ENCODE data around the gene RNF32.

RNF32 gene

GRCh38 chr7:156602283-156602682 is 38.3 kb upstream of the RNF32 start:
- TF ChIP-seq SIN3A (IDR thresholded peaks at IDR 0.05; ENCODE audit: borderline replicate concordance, insufficient read depth, low read length) (no peak), POLR2AphosphoS5 (IDR thresholded peaks at IDR 0.05; ENCODE audit: low read depth, low read length) (no peak), TAF1 (IDR thresholded peaks at IDR 0.05; ENCODE audit: borderline replicate concordance, insufficient read depth, low read length) (no peak), FOXP2 (optimal IDR thresholded peaks at IDR 0.05; ENCODE audit: borderline replicate concordance, extremely low read depth, extremely low read length, insufficient read depth) (no peak), REST (IDR thresholded peaks at IDR 0.05; ENCODE audit: insufficient read depth in 1 of 2, low read depth in 2 of 2, low read length in 2 of 2) (no peak)

- TF ChIP-seq TAF1 (IDR thresholded peaks at IDR 0.05; ENCODE audit: borderline replicate concordance, insufficient read depth, low read length) (no peak), POLR2AphosphoS5 (IDR thresholded peaks at IDR 0.05; ENCODE audit: low read depth, low read length) (no peak), FOXP2 (optimal IDR thresholded peaks at IDR 0.05; ENCODE audit: borderline replicate concordance, extremely low read depth, extremely low read length, insufficient read depth) (no peak), REST (IDR thresholded peaks at IDR 0.05; ENCODE audit: insufficient read depth in 1 of 2, low read depth in 2 of 2, low read length in 2 of 2) (no peak), SIN3A (IDR thresholded peaks at IDR 0.05; ENCODE audit: borderline replicate concordance, insufficient read depth, low read length) (no peak)
Measured at GRCh38 chr7:156603011-156603410, 37.6 kb upstream of the RNF32 start.

- no peak for TF ChIP-seq SIN3A (IDR thresholded peaks at IDR 0.05; ENCODE audit: borderline replicate concordance, insufficient read depth, low read length)
Measured at GRCh38 chr7:156603629-156604028, 36.9 kb upstream of the RNF32 start.

GRCh38 chr7:156604311-156604710 is 36.3 kb upstream of the RNF32 start:
- TF ChIP-seq REST (IDR thresholded peaks at IDR 0.05; ENCODE audit: insufficient read depth in 1 of 2, low read depth in 2 of 2, low read length in 2 of 2) (no peak), TAF1 (IDR thresholded peaks at IDR 0.05; ENCODE audit: borderline replicate concordance, insufficient read depth, low read length) (no peak), POLR2AphosphoS5 (IDR thresholded peaks at IDR 0.05; ENCODE audit: low read depth, low read length) (no peak), SIN3A (IDR thresholded peaks at IDR 0.05; ENCODE audit: borderline replicate concordance, insufficient read depth, low read length) (no peak), FOXP2 (optimal IDR thresholded peaks at IDR 0.05; ENCODE audit: borderline replicate concordance, extremely low read depth, extremely low read length, insufficient read depth) (no peak)

- TF ChIP-seq SIN3A (IDR thresholded peaks at IDR 0.05; ENCODE audit: borderline replicate concordance, insufficient read depth, low read length): no peak
- no peak for TF ChIP-seq FOXP2 (optimal IDR thresholded peaks at IDR 0.05; ENCODE audit: borderline replicate concordance, extremely low read depth, extremely low read length, insufficient read depth)
- no peak for TF ChIP-seq POLR2AphosphoS5 (IDR thresholded peaks at IDR 0.05; ENCODE audit: low read depth, low read length)
- TF ChIP-seq REST (IDR thresholded peaks at IDR 0.05; ENCODE audit: insufficient read depth in 1 of 2, low read depth in 2 of 2, low read length in 2 of 2): no peak
- no peak for TF ChIP-seq TAF1 (IDR thresholded peaks at IDR 0.05; ENCODE audit: borderline replicate concordance, insufficient read depth, low read length)
Measured at GRCh38 chr7:156604836-156605695, 35.5 kb upstream of the RNF32 start.

Measured in PFSK-1 (cell line).